K562 (cell line): ENCODE results near the gene IL17RA. TPM values are rescaled to one million over a fixed set of nuclear protein-coding genes. Genes with fewer than 3 reads are reported as not detected.

Experiments
- ATAC-seq: fragments of 200-7000 bp; cut with Tn5 transposase; 3 replicates; pipeline ENCODE4 v1.9.1; 2020; ENCODE audit warnings: moderate library complexity
- BruUV-seq: library from RNA; stranded (reverse); fragments of 400-500 nt; replicated peaks from 2 replicates; lab custom pipeline; 2021; lab: Mats Ljungman, UMichigan
- CTCF ChIA-PET: fragments of 300-600 bp; formaldehyde crosslinking; extraction: SDS; loops from one replicate; lab custom pipeline; 2021; ENCODE audit warnings: low intra/inter-chr PET ratio; lab: Yijun Ruan, JAX
- POLR2A ChIA-PET: fragments of 300-600, 350-650 bp; sonication (Branson Sonifier 250); formaldehyde crosslinking; extraction: SDS; loops from one replicate; lab custom pipeline; 2021; ENCODE audit warnings: antibody characterized with exemption, inconsistent platforms; lab: Yijun Ruan, JAX
- DNase-seq, 4 experiments: peaks; one replicate each; pipeline versions ENCODE4 v3.0.0 to v3.0.0-alpha.2; 2011 to 2018; ENCODE audit warnings: low spot score in 3 of 4, mixed read lengths in 3 of 4; ENCODE audit errors: extremely low read depth in 1 of 4
- FAIRE-seq: peaks from 2 replicates; lab custom pipeline; 2011; peaks lifted over from hg19 to GRCh38; lab: Jason Lieb, UNC
- H2AFZ ChIP-seq: 2 replicates; pipeline ENCODE4 v1.6.0; 2011; ENCODE audit warnings: low read depth, low read length, control low read depth, inconsistent platforms
- H3K27ac ChIP-seq: fragments of 200-600 bp; 3 replicates; pipeline ENCODE4 v1.8.0; 2011; ENCODE audit warnings: low read depth, mild to moderate bottlenecking, control low read depth, inconsistent platforms, low read length, moderate library complexity, mixed read lengths; ENCODE audit errors: extremely low read depth
- H3K27me3 ChIP-seq, 2 experiments: fragments of 300-600 bp in 1 of 2; 2 replicates in 1 of 2; 3 replicates in 1 of 2; pipeline versions ENCODE4 v1.6.0 to v1.8.0; 2011; ENCODE audit warnings: inconsistent platforms in 2 of 2, low read length in 2 of 2, mild to moderate bottlenecking in 1 of 2, mixed read lengths in 1 of 2, moderate library complexity in 1 of 2; ENCODE audit not compliant: control insufficient read depth in 2 of 2, insufficient read depth in 2 of 2
- H3K36me3 ChIP-seq: fragments of 300-600 bp; 3 replicates; pipeline ENCODE4 v1.8.0; 2011; ENCODE audit warnings: mild to moderate bottlenecking, low read length, inconsistent platforms; ENCODE audit not compliant: control insufficient read depth, insufficient read depth
- H3K4me1 ChIP-seq, 2 experiments: fragments of 200-600 bp in 1 of 2; replicated peaks in 1 of 2; 2 replicates in 1 of 2; 3 replicates in 1 of 2; pipeline versions ENCODE4 v1.5.1 to v1.8.0; 2011; ENCODE audit warnings: inconsistent platforms in 2 of 2, low read length in 2 of 2, mild to moderate bottlenecking in 1 of 2, mixed read lengths in 1 of 2, moderate library complexity in 1 of 2; ENCODE audit not compliant: control insufficient read depth in 2 of 2, insufficient read depth in 2 of 2
- H3K4me2 ChIP-seq: 2 replicates; pipeline ENCODE4 v1.6.1; 2011; ENCODE audit warnings: low read length, control low read depth, inconsistent platforms, mixed read lengths; ENCODE audit not compliant: insufficient read depth
- H3K4me3 ChIP-seq: fragments of 200-600 bp; sonication (generic), shearing (Covaris generic); 2 replicates; pipeline ENCODE4 v1.5.1; 2016; ENCODE audit warnings: control low read depth, inconsistent platforms
- H3K79me2 ChIP-seq: fragments of 200-600 bp; 3 replicates; pipeline ENCODE4 v1.8.0; 2011; ENCODE audit warnings: low read length, inconsistent platforms; ENCODE audit not compliant: control insufficient read depth, insufficient read depth
- H3K9ac ChIP-seq, 2 experiments: 2 replicates each; pipeline versions ENCODE4 v1.6.0 to v1.6.1; 2011; ENCODE audit warnings: low read depth in 2 of 2, low read length in 2 of 2, control low read depth in 1 of 2, inconsistent platforms in 1 of 2, mild to moderate bottlenecking in 1 of 2, mixed read lengths in 1 of 2; ENCODE audit not compliant: insufficient read depth in 1 of 2
- H3K9me1 ChIP-seq: one replicate; pipeline ENCODE4 v1.6.0; 2011; ENCODE audit warnings: inconsistent platforms, mild to moderate bottlenecking, low read length, moderate library complexity; ENCODE audit not compliant: control insufficient read depth, insufficient read depth
- H3K9me3 ChIP-seq: replicated peaks from 2 replicates; pipeline ENCODE4 v1.5.1; 2011; ENCODE audit warnings: low read depth, low read length, inconsistent platforms; ENCODE audit not compliant: control insufficient read depth, insufficient read depth
- H4K20me1 ChIP-seq: replicated peaks from 2 replicates; pipeline ENCODE4 v1.6.1; 2011; ENCODE audit warnings: low read length, inconsistent platforms, mixed read lengths; ENCODE audit not compliant: control insufficient read depth, insufficient read depth
- CTCF ChIP-seq, 3 experiments: IDR thresholded peaks in 2 of 3; conservative IDR thresholded peaks in 1 of 3; 2 replicates each; pipeline ENCODE4 v1.5.1; 2011 to 2012; ENCODE audit warnings: low read length in 3 of 3, mild to moderate bottlenecking in 3 of 3, control low read depth in 2 of 3, improper control_type of control experiment in 1 of 3, inconsistent platforms in 1 of 3, low read depth in 1 of 3, mixed read lengths in 1 of 3, moderate library complexity in 1 of 3; ENCODE audit not compliant: insufficient read depth in 2 of 3
- EZH2 ChIP-seq: IDR thresholded peaks from 2 replicates; pipeline ENCODE4 v1.6.1; 2012; ENCODE audit warnings: low read depth, mild to moderate bottlenecking, inconsistent platforms, low read length, borderline replicate concordance
- HDAC1 ChIP-seq, 2 experiments: fragments of 450-650 bp; IDR thresholded peaks; 2 replicates each; pipeline ENCODE4 v1.6.1; 2016 to 2017; ENCODE audit warnings: inconsistent platforms in 1 of 2, mild to moderate bottlenecking in 1 of 2, moderate library complexity in 1 of 2
- RBFOX2 ChIP-seq: fragments of 200-400 bp; formaldehyde crosslinking; IDR thresholded peaks from 2 replicates; pipeline ENCODE4 v1.6.1; 2017; ENCODE audit warnings: low read depth, mild to moderate bottlenecking, low read length, moderate library complexity
- RBM25 ChIP-seq: fragments of 200-400 bp; formaldehyde crosslinking; IDR thresholded peaks from 2 replicates; pipeline ENCODE4 v1.6.1; 2018; ENCODE audit warnings: low read length, low read depth, moderate library complexity; ENCODE audit not compliant: severe bottlenecking
- ZNF644 ChIP-seq: fragments of 200-800 bp; sonication (Bioruptor generic); IDR thresholded peaks from 2 replicates; pipeline ENCODE4 v1.6.1; 2016; ENCODE audit warnings: low read depth, missing genetic modification characterization, missing compliant biosample characterization
- WGBS: fragments of 100-300 bp; shearing (Covaris generic); methylation state at CpG from one replicate; pipeline ENCODE4 v1.1.6; 2016; ENCODE audit warnings: low coverage, mixed read lengths; ENCODE audit not compliant: insufficient coverage; ENCODE audit errors: missing lambda C conversion rate; 5-methylcytosine and 5-hydroxymethylcytosine counted together
- in situ Hi-C: fragments of 300-500 bp; cut with MboI; formaldehyde crosslinking; loops from 4 replicates; pipeline ENCODE4 v1.15.0; 2018; ENCODE audit warnings: inconsistent platforms, mixed read lengths
- intact Hi-C: fragments of 100-400 bp; cut with micrococcal nuclease; formaldehyde crosslinking; loops from 2 replicates; pipeline ENCODE4 v1.14.2; 2022
- polyA plus RNA-seq, 8 experiments: library from polyadenylated mRNA; depleted of rRNA in 4 of 8; stranded (reverse) in 5 of 8; unstranded in 3 of 8; fragments of >200 nt; fragmentation: Nextera tagmentation in 2 of 8; fragmentation: Illumina TruSeq in 1 of 8; extraction: Ambion mirVana in 2 of 8; extraction: Trizol in 1 of 8; gene quantifications; 2 replicates each; pipeline versions ENCODE4 v1.2.1 to v1.2.3, GENCODE V29; 2011 to 2014; ENCODE audit warnings: inconsistent platforms in 1 of 8, missing spikeins in 1 of 8
- total RNA-seq, 7 experiments: library from RNA; depleted of rRNA in 6 of 7; stranded (reverse); fragments of >200 nt in 6 of 7; fragmentation: Illumina TruSeq in 2 of 7; extraction: Trizol in 2 of 7; gene quantifications; 2 replicates each; pipeline versions ENCODE4 v1.2.1 to v1.2.3, GENCODE V29; 2011 to 2021; ENCODE audit warnings: low replicate concordance in 1 of 7

The IL17RA gene
- total and polyA plus RNA-seq, 9 of the 15 experiments (the other 6 are each of a cell fraction or from before 2014, with no cell fraction given): 0.17 to 11.8 (median 3.7) TPM

DNA sequence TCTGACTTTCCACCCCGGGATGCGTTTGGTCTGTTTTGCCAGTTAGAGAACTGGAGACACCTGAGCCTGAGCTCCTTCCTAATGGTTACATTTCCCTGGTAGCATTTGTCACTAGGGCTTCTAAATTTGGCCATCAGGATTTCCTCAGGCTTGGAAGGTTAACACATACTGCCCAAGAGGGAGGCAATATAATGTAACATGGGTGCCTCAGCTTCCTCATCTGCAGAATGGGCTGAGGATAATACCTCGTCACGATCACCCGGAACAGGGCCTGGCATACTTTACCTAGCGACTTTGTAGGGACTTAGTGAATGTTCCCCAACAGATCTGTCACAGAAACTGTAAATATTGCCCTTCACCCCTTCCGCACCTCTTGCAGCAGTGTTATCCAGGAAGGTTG is 11.3 kb downstream of the IL17RA start:
- DNase-seq: no peak
- no peaks in the 10 kb centered on the region for H3K79me2 ChIP-seq
- TF ChIP-seq CTCF (IDR thresholded peaks at IDR 0.05 in 2 of 3, conservative IDR thresholded peaks at IDR 0.05 in 1 of 3; ENCODE audit: insufficient read depth in 2 of 3, low read depth in 1 of 3, low read length in 3 of 3) (no peak), RBM25 (peak; percentile 77)
- TF ChIP-seq, all 486 proteins: peak for 1
- Histone ChIP-seq H3K4me3 (no peak overlapping the region), H3K9ac (no peak overlapping the region), H3K9me1 (no peaks in the 10 kb centered on the region), H4K20me1 (peaks cover under 1% of the 10 kb centered on the region; the same call in 1 of the 2 replicates), H3K9me3 (no peaks in the 10 kb centered on the region), H3K4me2 (no peak overlapping the region), H3K27me3 (no peaks in the 10 kb centered on the region), H2AFZ (no peak overlapping the region), H3K36me3 (peaks cover 30% of the 10 kb centered on the region; the same call in 1 of the 3 replicates), H3K4me1 (peaks cover 5 to 8% of the 10 kb centered on the region in 2 experiments; a peak in 4 of 5 replicates), H3K27ac (no peak overlapping the region)
- intact Hi-C loops (no loop called here), in situ Hi-C loops (no loop called here)
- ChIA-PET POLR2A (interaction anchor here (0.5 kb wide), 1 partner anchor 25 kb away, joined by 3 read pairs; no protein-coding TSS in a partner anchor), CTCF (no interaction called here)
- WGBS: 90% methylated on average over 7 of the region's 7 CpGs
- BruUV-seq: no TSS peak
- FAIRE-seq (no peak), ATAC-seq (no peak)

GRCh38 chr22:17097062-17097461 is 12.3 kb downstream of the IL17RA start:
- POLR2A ChIA-PET: interaction anchor here (0.5 to 3.3 kb wide), 4 partner anchors 9 to 37 kb away, joined by 3 to 18 read pairs (median 6); no protein-coding TSS in a partner anchor
- peaks cover 40% of the 10 kb centered on the region; the same call in 2 of the 3 replicates for H3K36me3 ChIP-seq
- FAIRE-seq (no peak), ATAC-seq (no peak), DNase-seq (no peak)
- no peaks in the 10 kb centered on the region for H3K9me3 ChIP-seq
- H3K79me2 ChIP-seq: no peaks in the 10 kb centered on the region
- H3K27me3 ChIP-seq: no peaks in the 10 kb centered on the region
- H3K9ac ChIP-seq: no peak overlapping the region
- H3K4me2 ChIP-seq: no peak overlapping the region
- in situ Hi-C loops (no loop called here), intact Hi-C loops (no loop called here)
- no peak overlapping the region for H3K4me3 ChIP-seq
- CTCF ChIA-PET: no interaction called here
- WGBS: 87% methylated on average over 6 of the region's 6 CpGs
- H2AFZ ChIP-seq: no peak overlapping the region
- H4K20me1 ChIP-seq: no peaks in the 10 kb centered on the region; the same call in 1 of the 2 replicates
- no TSS peak for BruUV-seq
- H3K27ac ChIP-seq: no peak overlapping the region
- H3K9me1 ChIP-seq: no peaks in the 10 kb centered on the region
- peaks cover 10% of the 10 kb centered on the region in 2 experiments for H3K4me1 ChIP-seq
- no peak for TF ChIP-seq EZH2
- TF ChIP-seq RBFOX2: no peak
- no peak for TF ChIP-seq ZNF644 (tag)
- no peak for TF ChIP-seq HDAC1 (IDR thresholded peaks at IDR 0.05)
